MM.1S (cell line): ENCODE data around the gene LITAF.

Source experiments
- DNase-seq: peaks from one replicate; pipeline ENCODE4 v3.0.0-alpha.2; 2015
- H2AFZ ChIP-seq: fragments of 300-600 bp; sonication (generic); 2 replicates; pipeline ENCODE4 v1.6.0; 2016; ENCODE audit warnings: antibody characterized with exemption, low read length
- H3F3A ChIP-seq: fragments of 300-600 bp; sonication (generic); 2 replicates; pipeline ENCODE4 v1.6.1; 2016; ENCODE audit warnings: mild to moderate bottlenecking, antibody characterized with exemption, low read length, moderate library complexity, mixed read lengths; ENCODE audit not compliant: insufficient read depth
- H3K27ac ChIP-seq: fragments of 300-600 bp; sonication (generic); 2 replicates; pipeline ENCODE4 v1.5.1; 2016; ENCODE audit warnings: mild to moderate bottlenecking, low read length
- H3K27me3 ChIP-seq: fragments of 300-600 bp; sonication (generic); replicated peaks from 2 replicates; pipeline ENCODE4 v1.6.0; 2016; ENCODE audit warnings: low read length; ENCODE audit not compliant: insufficient read depth
- H3K36me3 ChIP-seq: fragments of 300-600 bp; sonication (generic); replicated peaks from 2 replicates; pipeline ENCODE4 v1.6.1; 2016; ENCODE audit warnings: mild to moderate bottlenecking, low read length, mixed read lengths; ENCODE audit not compliant: insufficient read depth
- H3K4me1 ChIP-seq: fragments of 300-600 bp; sonication (generic); 2 replicates; pipeline ENCODE4 v1.6.1; 2016; ENCODE audit warnings: low read length, mixed read lengths
- H3K4me2 ChIP-seq: fragments of 300-600 bp; sonication (generic); 2 replicates; pipeline ENCODE4 v1.6.0; 2016; ENCODE audit warnings: low read depth, low read length
- H3K4me3 ChIP-seq: fragments of 300-600 bp; sonication (generic); 2 replicates; pipeline ENCODE4 v1.5.1; 2016; ENCODE audit warnings: low read length, mixed read lengths
- H3K79me2 ChIP-seq: fragments of 300-600 bp; sonication (generic); 2 replicates; pipeline ENCODE4 v1.6.1; 2016; ENCODE audit warnings: mixed run types, low read length, mixed read lengths
- H3K9ac ChIP-seq: fragments of 300-600 bp; sonication (generic); 2 replicates; pipeline ENCODE4 v1.6.1; 2016; ENCODE audit warnings: low read length, mixed read lengths
- H3K9me2 ChIP-seq: fragments of 300-600 bp; sonication (generic); replicated peaks from 2 replicates; pipeline ENCODE4 v1.6.1; 2016; ENCODE audit warnings: mild to moderate bottlenecking, low read length, mixed read lengths; ENCODE audit not compliant: insufficient read depth
- H3K9me3 ChIP-seq: fragments of 300-600 bp; sonication (generic); replicated peaks from 2 replicates; pipeline ENCODE4 v1.6.1; 2016; ENCODE audit warnings: mild to moderate bottlenecking, low read length, mixed read lengths; ENCODE audit not compliant: insufficient read depth
- H4K20me1 ChIP-seq: fragments of 300-600 bp; sonication (generic); 2 replicates; pipeline ENCODE4 v1.6.1; 2016; ENCODE audit warnings: mild to moderate bottlenecking, low read length, moderate library complexity, mixed read lengths; ENCODE audit not compliant: insufficient read depth
- EZH2 ChIP-seq: fragments of 300-600 bp; sonication (generic); optimal IDR thresholded peaks from 2 replicates; pipeline ENCODE3; 2017; ENCODE audit warnings: low read depth, mild to moderate bottlenecking, antibody characterized with exemption, low read length, mixed read lengths
- EZH2phosphoT487 ChIP-seq: fragments of 300-600 bp; sonication (generic); IDR thresholded peaks from 2 replicates; pipeline ENCODE4 v1.6.1; 2018; ENCODE audit warnings: antibody characterized with exemption, low read length
- TF ChIP-seq, protein P1 (sequence below): fragments of 300-600 bp; sonication (generic); IDR thresholded peaks from 2 replicates; pipeline ENCODE4 v1.5.1; 2016; ENCODE audit warnings: antibody characterized with exemption, low read length, mixed read lengths

Gene LITAF

DNA sequence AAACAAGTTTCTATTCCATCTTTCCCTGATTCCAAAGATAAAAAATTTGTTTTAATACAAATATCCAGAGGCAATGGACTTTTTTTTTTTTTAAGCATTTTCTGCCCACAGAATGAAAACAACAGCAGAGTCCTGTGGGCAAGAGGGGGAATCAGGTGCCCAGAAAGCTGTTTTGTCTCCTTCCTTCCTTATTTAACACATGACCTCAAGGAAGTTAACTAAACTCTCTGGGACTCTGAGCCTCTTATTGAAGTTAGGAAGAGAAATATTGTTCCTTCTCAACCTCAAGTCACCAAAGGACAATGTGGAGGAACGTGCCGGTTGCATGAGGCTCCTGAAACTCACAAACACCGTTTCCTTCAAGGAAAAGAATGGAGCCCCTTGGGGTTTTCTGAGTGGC, 34.9 kb downstream of the LITAF start:
- Histone ChIP-seq H4K20me1 (no peaks in the 10 kb centered on the region), H3K36me3 (peaks cover 42% of the 10 kb centered on the region), H3K4me2 (no peak overlapping the region), H3F3A (no peaks in the 10 kb centered on the region), H3K4me3 (no peak overlapping the region), H3K9ac (no peak overlapping the region), H3K9me3 (no peaks in the 10 kb centered on the region), H3K4me1 (no peaks in the 10 kb centered on the region), H3K9me2 (no peaks in the 10 kb centered on the region), H3K27me3 (no peaks in the 10 kb centered on the region), H3K79me2 (peaks cover 55% of the 10 kb centered on the region), H3K27ac (no peak overlapping the region), H2AFZ (no peak overlapping the region)
- no peak for DNase-seq
- TF ChIP-seq, protein P1, sequence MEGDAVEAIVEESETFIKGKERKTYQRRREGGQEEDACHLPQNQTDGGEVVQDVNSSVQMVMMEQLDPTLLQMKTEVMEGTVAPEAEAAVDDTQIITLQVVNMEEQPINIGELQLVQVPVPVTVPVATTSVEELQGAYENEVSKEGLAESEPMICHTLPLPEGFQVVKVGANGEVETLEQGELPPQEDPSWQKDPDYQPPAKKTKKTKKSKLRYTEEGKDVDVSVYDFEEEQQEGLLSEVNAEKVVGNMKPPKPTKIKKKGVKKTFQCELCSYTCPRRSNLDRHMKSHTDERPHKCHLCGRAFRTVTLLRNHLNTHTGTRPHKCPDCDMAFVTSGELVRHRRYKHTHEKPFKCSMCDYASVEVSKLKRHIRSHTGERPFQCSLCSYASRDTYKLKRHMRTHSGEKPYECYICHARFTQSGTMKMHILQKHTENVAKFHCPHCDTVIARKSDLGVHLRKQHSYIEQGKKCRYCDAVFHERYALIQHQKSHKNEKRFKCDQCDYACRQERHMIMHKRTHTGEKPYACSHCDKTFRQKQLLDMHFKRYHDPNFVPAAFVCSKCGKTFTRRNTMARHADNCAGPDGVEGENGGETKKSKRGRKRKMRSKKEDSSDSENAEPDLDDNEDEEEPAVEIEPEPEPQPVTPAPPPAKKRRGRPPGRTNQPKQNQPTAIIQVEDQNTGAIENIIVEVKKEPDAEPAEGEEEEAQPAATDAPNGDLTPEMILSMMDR, result no peak
- TF ChIP-seq EZH2 (no peak), EZH2phosphoT487 (no peak)

- no peaks in the 10 kb centered on the region for H3F3A ChIP-seq
- H3K27ac ChIP-seq, result no peak overlapping the region
- no peaks in the 10 kb centered on the region for H4K20me1 ChIP-seq
- H2AFZ ChIP-seq, result no peak overlapping the region
- no peak overlapping the region for H3K4me2 ChIP-seq
- H3K27me3 ChIP-seq, result no peaks in the 10 kb centered on the region
- no peaks in the 10 kb centered on the region for H3K9me3 ChIP-seq
- peaks cover 46% of the 10 kb centered on the region for H3K79me2 ChIP-seq
- no peak for TF ChIP-seq EZH2
- no peak for TF ChIP-seq EZH2phosphoT487
- TF ChIP-seq, protein P1, result no peak
- H3K9me2 ChIP-seq, result no peaks in the 10 kb centered on the region
- DNase-seq, result no peak
- no peak overlapping the region for H3K4me3 ChIP-seq
- H3K4me1 ChIP-seq, result no peaks in the 10 kb centered on the region
- H3K36me3 ChIP-seq, result peaks cover 34% of the 10 kb centered on the region
- no peak overlapping the region for H3K9ac ChIP-seq
Observed at GRCh38 chr16:11550791-11551498, 35.8 kb downstream of the LITAF start.

- peaks cover 20% of the 10 kb centered on the region for H3K36me3 ChIP-seq
- no peak overlapping the region for H2AFZ ChIP-seq
- no peaks in the 10 kb centered on the region for H4K20me1 ChIP-seq
- no peak overlapping the region for H3K27ac ChIP-seq
- H3K9ac ChIP-seq, result no peak overlapping the region
- H3K27me3 ChIP-seq, result no peaks in the 10 kb centered on the region
- no peak overlapping the region for H3K4me3 ChIP-seq
- H3F3A ChIP-seq, result 0 out of 2 replicates have a peak, but pooled peaks cover 1% of the 10 kb centered on the region
- TF ChIP-seq, protein P1, result no peak
- no peak for TF ChIP-seq EZH2phosphoT487
- no peak for TF ChIP-seq EZH2
- H3K4me2 ChIP-seq, result no peak overlapping the region
- peaks cover 18% of the 10 kb centered on the region for H3K79me2 ChIP-seq
- H3K9me3 ChIP-seq, result no peaks in the 10 kb centered on the region
- no peaks in the 10 kb centered on the region for H3K9me2 ChIP-seq
- DNase-seq, result no peak
- no peaks in the 10 kb centered on the region for H3K4me1 ChIP-seq
Observed at GRCh38 chr16:11547118-11547916, 39.4 kb downstream of the LITAF start.
